ENCODE data around the gene MRPL24. TPM values are rescaled to one million over a fixed set of nuclear protein-coding genes. Genes with fewer than 3 reads are reported as not detected.

Gene MRPL24
- polyA plus RNA-seq, 4 donors, result 57.7 to 102 (median 58.6) TPM

Other genes with a start within 250 kb of the MRPL24 start
- 10 to 100 TPM in 2 of 4 donors, 1 to 10 TPM in 2; 5.8 to 23.7 (median 13.0) TPM for gene MEF2D, start 240.3 kb downstream of the MRPL24 start, polyA plus RNA-seq
- 10 to 100 TPM in 2 of 4 donors, under 1 TPM in 2; 0.54 to 13.8 (median 7.3) TPM for gene IQGAP3, start 168.5 kb downstream of the MRPL24 start, polyA plus RNA-seq
- under 1 TPM in 2 of 4 donors, not detected in 2; 0.18 to 0.19 TPM for gene TTC24, start 161.4 kb downstream of the MRPL24 start, polyA plus RNA-seq
- gene NAXE, start 149.3 kb downstream of the MRPL24 start, polyA plus RNA-seq, result 100 to 1,000 TPM in 1 of 4 donors, 10 to 100 TPM in 3; 64.8 to 105 (median 94.3) TPM
- gene GPATCH4, start 139.6 kb downstream of the MRPL24 start, polyA plus RNA-seq, result 10 to 100 TPM in 3 of 4 donors, 1 to 10 TPM in 1; 8.9 to 31.0 (median 16.8) TPM
- 10 to 100 TPM in 2 of 4 donors, under 1 TPM in 2; 0.22 to 25.9 (median 6.7) TPM for gene HAPLN2, start 121.7 kb downstream of the MRPL24 start, polyA plus RNA-seq
- 1 to 10 TPM in 1 of 4 donors, under 1 TPM in 1, not detected in 2; 0.36 to 1.9 TPM for gene BCAN, start 99.0 kb downstream of the MRPL24 start, polyA plus RNA-seq
- gene NES, start 63.7 kb downstream of the MRPL24 start, polyA plus RNA-seq, result 10 to 100 TPM in 2 of 4 donors, 1 to 10 TPM in 1, under 1 TPM in 1; 0.22 to 17.9 (median 6.4) TPM
- gene CRABP2, start 35.5 kb downstream of the MRPL24 start, polyA plus RNA-seq, result 1 to 10 TPM in 2 of 4 donors, under 1 TPM in 2; 0.81 to 3.1 (median 1.4) TPM
- gene METTL25B, start 12.6 kb downstream of the MRPL24 start, polyA plus RNA-seq, result 10 to 100 TPM; 27.8 to 79.8 (median 49.4) TPM
- gene ISG20L2, start 12.3 kb downstream of the MRPL24 start, polyA plus RNA-seq, result 10 to 100 TPM; 12.5 to 34.5 (median 14.9) TPM
- gene HDGF, start 10.6 kb upstream of the MRPL24 start, polyA plus RNA-seq, result 100 to 1,000 TPM; 244 to 308 (median 277) TPM
- gene PRCC, start 26.4 kb upstream of the MRPL24 start, polyA plus RNA-seq, result 10 to 100 TPM; 45.2 to 56.7 (median 52.8) TPM
- gene SH2D2A, start 75.8 kb upstream of the MRPL24 start, polyA plus RNA-seq, result 1 to 10 TPM in 3 of 4 donors, under 1 TPM in 1; 0.89 to 3.7 (median 2.4) TPM
- under 1 TPM in 2 of 4 donors, not detected in 2; 0.01 to 0.04 TPM for gene INSRR, start 118.0 kb upstream of the MRPL24 start, polyA plus RNA-seq
- under 1 TPM in 2 of 4 donors, not detected in 2; 0.10 to 0.67 TPM for gene NTRK1, start 119.8 kb upstream of the MRPL24 start, polyA plus RNA-seq
- 1 to 10 TPM in 2 of 4 donors, under 1 TPM in 2; 0.22 to 6.5 (median 2.6) TPM for gene PEAR1, start 152.6 kb upstream of the MRPL24 start, polyA plus RNA-seq
- under 1 TPM in 2 of 4 donors, not detected in 2; 0.07 to 0.13 TPM for gene LRRC71, start 179.5 kb upstream of the MRPL24 start, polyA plus RNA-seq